Measurements from ENCODE around the gene SLC43A3.

GRCh38 chr11:57396744-57397143, 30.2 kb downstream of the SLC43A3 start:
- no peak for TF ChIP-seq CTCF (IDR thresholded peaks at IDR 0.05; ENCODE audit: insufficient read depth, low read length)
- no peak for TF ChIP-seq POLR2AphosphoS5 (IDR thresholded peaks at IDR 0.05; ENCODE audit: low read depth)
- TF ChIP-seq, protein P1, sequence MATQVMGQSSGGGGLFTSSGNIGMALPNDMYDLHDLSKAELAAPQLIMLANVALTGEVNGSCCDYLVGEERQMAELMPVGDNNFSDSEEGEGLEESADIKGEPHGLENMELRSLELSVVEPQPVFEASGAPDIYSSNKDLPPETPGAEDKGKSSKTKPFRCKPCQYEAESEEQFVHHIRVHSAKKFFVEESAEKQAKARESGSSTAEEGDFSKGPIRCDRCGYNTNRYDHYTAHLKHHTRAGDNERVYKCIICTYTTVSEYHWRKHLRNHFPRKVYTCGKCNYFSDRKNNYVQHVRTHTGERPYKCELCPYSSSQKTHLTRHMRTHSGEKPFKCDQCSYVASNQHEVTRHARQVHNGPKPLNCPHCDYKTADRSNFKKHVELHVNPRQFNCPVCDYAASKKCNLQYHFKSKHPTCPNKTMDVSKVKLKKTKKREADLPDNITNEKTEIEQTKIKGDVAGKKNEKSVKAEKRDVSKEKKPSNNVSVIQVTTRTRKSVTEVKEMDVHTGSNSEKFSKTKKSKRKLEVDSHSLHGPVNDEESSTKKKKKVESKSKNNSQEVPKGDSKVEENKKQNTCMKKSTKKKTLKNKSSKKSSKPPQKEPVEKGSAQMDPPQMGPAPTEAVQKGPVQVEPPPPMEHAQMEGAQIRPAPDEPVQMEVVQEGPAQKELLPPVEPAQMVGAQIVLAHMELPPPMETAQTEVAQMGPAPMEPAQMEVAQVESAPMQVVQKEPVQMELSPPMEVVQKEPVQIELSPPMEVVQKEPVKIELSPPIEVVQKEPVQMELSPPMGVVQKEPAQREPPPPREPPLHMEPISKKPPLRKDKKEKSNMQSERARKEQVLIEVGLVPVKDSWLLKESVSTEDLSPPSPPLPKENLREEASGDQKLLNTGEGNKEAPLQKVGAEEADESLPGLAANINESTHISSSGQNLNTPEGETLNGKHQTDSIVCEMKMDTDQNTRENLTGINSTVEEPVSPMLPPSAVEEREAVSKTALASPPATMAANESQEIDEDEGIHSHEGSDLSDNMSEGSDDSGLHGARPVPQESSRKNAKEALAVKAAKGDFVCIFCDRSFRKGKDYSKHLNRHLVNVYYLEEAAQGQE (IDR thresholded peaks at IDR 0.05; ENCODE audit: insufficient replicate concordance, low read depth) = no peak
- TF ChIP-seq SPI1 (IDR thresholded peaks at IDR 0.05; ENCODE audit: borderline replicate concordance, low read depth) = no peak
